Panc1 (cell line): ENCODE results near the gene TPGS2. TPM values are rescaled to one million over a fixed set of nuclear protein-coding genes. Genes with fewer than 3 reads are reported as not detected.

ENCODE experiments used
- ATAC-seq: fragments of 200-7000 bp; cut with Tn5 transposase; 2 replicates; pipeline ENCODE4 v1.9.1; 2020; ENCODE audit warnings: mild to moderate bottlenecking, moderate library complexity
- BruUV-seq: library from RNA; stranded (reverse); fragments of 400-500 nt; replicated peaks from 2 replicates; lab custom pipeline; 2021; lab: Mats Ljungman, UMichigan
- CTCF ChIA-PET: fragments of 300-600 bp; sonication (Branson Sonifier 250); formaldehyde crosslinking; loops from one replicate; lab custom pipeline; 2022; ENCODE audit warnings: antibody characterized with exemption; lab: Charles Lee
- POLR2A ChIA-PET: fragments of 300-600 bp; sonication (Branson Sonifier 250); formaldehyde crosslinking; loops from one replicate; lab custom pipeline; 2022; ENCODE audit warnings: antibody characterized with exemption; lab: Charles Lee
- DNase-seq: peaks from one replicate; pipeline ENCODE4 v3.0.0-alpha.2; 2010; ENCODE audit warnings: low read depth, low spot score
- H3K27ac ChIP-seq: 2 replicates; pipeline ENCODE4 v1.5.1; 2011; ENCODE audit warnings: mild to moderate bottlenecking, low read length, inconsistent platforms
- H3K27me3 ChIP-seq: fragments of 200-500 bp; sonication (Bioruptor generic); 2 replicates; pipeline ENCODE4 v1.6.0; 2014; ENCODE audit warnings: low read length, inconsistent platforms; ENCODE audit not compliant: control insufficient read depth, insufficient read depth
- H3K36me3 ChIP-seq: fragments of 200-500 bp; sonication (Bioruptor generic); 2 replicates; pipeline ENCODE4 v1.5.1; 2014; ENCODE audit warnings: inconsistent platforms, mild to moderate bottlenecking, low read length, moderate library complexity; ENCODE audit not compliant: control insufficient read depth, insufficient read depth
- H3K4me1 ChIP-seq: 2 replicates; pipeline ENCODE4 v1.5.1; 2011; ENCODE audit warnings: inconsistent platforms, mild to moderate bottlenecking, low read length, moderate library complexity; ENCODE audit not compliant: control insufficient read depth, insufficient read depth
- H3K4me3 ChIP-seq, 2 experiments: 2 replicates each; pipeline ENCODE4 v1.5.1; 2011 to 2012; ENCODE audit warnings: low read depth in 2 of 2, low read length in 2 of 2, mild to moderate bottlenecking in 2 of 2, inconsistent platforms in 1 of 2, moderate library complexity in 1 of 2
- H3K9me3 ChIP-seq: fragments of 200-500 bp; sonication (Bioruptor generic); 2 replicates; pipeline ENCODE4 v1.5.1; 2014; ENCODE audit warnings: low read depth, mild to moderate bottlenecking, inconsistent platforms, low read length, moderate library complexity; ENCODE audit not compliant: control insufficient read depth, insufficient read depth
- CTCF ChIP-seq: fragments of 450-650 bp; IDR thresholded peaks from 2 replicates; pipeline ENCODE4 v1.5.1; 2017; ENCODE audit warnings: mild to moderate bottlenecking
- POLR2AphosphoS5 ChIP-seq: IDR thresholded peaks from 2 replicates; pipeline ENCODE4 v1.6.1; 2012; ENCODE audit warnings: mild to moderate bottlenecking, low read depth, low read length, moderate library complexity
- REST ChIP-seq, 2 experiments: IDR thresholded peaks; 2 replicates each; pipeline ENCODE4 v1.6.1; 2011 to 2012; ENCODE audit warnings: low read depth in 2 of 2, control low read depth in 1 of 2, low read length in 1 of 2, mild to moderate bottlenecking in 1 of 2, moderate library complexity in 1 of 2; ENCODE audit not compliant: insufficient read depth in 1 of 2
- SIN3A ChIP-seq: IDR thresholded peaks from 2 replicates; pipeline ENCODE4 v1.6.1; 2012; ENCODE audit warnings: low read depth, mild to moderate bottlenecking, low read length, moderate library complexity, borderline replicate concordance; ENCODE audit not compliant: insufficient read depth
- TCF7L2 ChIP-seq: IDR thresholded peaks from 2 replicates; pipeline ENCODE4 v1.6.1; 2011; ENCODE audit warnings: mild to moderate bottlenecking, low read depth, low read length, inconsistent platforms
- in situ Hi-C: cut with HindIII; loops from 2 replicates; pipeline ENCODE4 v1.10.0; 2016; ENCODE audit warnings: low sequenced_read_pairs, low pct_unique_long_range_greater_than_20kb
- intact Hi-C: fragments of 100-400 bp; cut with micrococcal nuclease; formaldehyde crosslinking; loops from one replicate; pipeline ENCODE4 v1.10.0; 2022; ENCODE audit not compliant: unreplicated experiment
- total RNA-seq: library from RNA; stranded (reverse); gene quantifications from one replicate; pipeline ENCODE4 v1.2.1, GENCODE V29; 2021; ENCODE audit not compliant: unreplicated experiment

Gene TPGS2
- total RNA-seq, 1 experiment from 2014 or later = 98.7 TPM

GRCh38 chr18:36812678-36813077 lies 16.1 kb downstream of the TPGS2 start:
- no peaks in the 10 kb centered on the region for H3K4me1 ChIP-seq
- no peaks in the 10 kb centered on the region; the same call in none of the 2 replicates for H3K36me3 ChIP-seq
- ATAC-seq (no peak), DNase-seq (no peak)
- no TSS peak for BruUV-seq
- H3K27ac ChIP-seq = no peak overlapping the region
- no peak overlapping the region for H3K4me3 ChIP-seq
- H3K27me3 ChIP-seq = no peaks in the 10 kb centered on the region
- ChIA-PET POLR2A (no interaction called here), CTCF (no interaction called here)
- no peak for TF ChIP-seq TCF7L2
- no peak for TF ChIP-seq CTCF
- no peak for TF ChIP-seq REST (IDR thresholded peaks at IDR 0.05; ENCODE audit: insufficient read depth in 1 of 2, low read depth in 2 of 2, low read length in 1 of 2)
- TF ChIP-seq POLR2AphosphoS5 = no peak
- no peak for TF ChIP-seq SIN3A
- intact Hi-C loops (no loop called here), in situ Hi-C loops (no loop called here)
- no peaks in the 10 kb centered on the region for H3K9me3 ChIP-seq

- ATAC-seq (no peak), DNase-seq (no peak)
- no peak for TF ChIP-seq SIN3A
- TF ChIP-seq TCF7L2 = no peak
- TF ChIP-seq CTCF = no peak
- no peak for TF ChIP-seq POLR2AphosphoS5
- no peak for TF ChIP-seq REST (IDR thresholded peaks at IDR 0.05; ENCODE audit: insufficient read depth in 1 of 2, low read depth in 2 of 2, low read length in 1 of 2)
- Histone ChIP-seq H3K27me3 (no peaks in the 10 kb centered on the region), H3K4me3 (no peak overlapping the region), H3K27ac (no peak overlapping the region), H3K9me3 (no peaks in the 10 kb centered on the region), H3K36me3 (no peaks in the 10 kb centered on the region; the same call in none of the 2 replicates), H3K4me1 (no peaks in the 10 kb centered on the region)
- intact Hi-C loops (no loop called here), in situ Hi-C loops (no loop called here)
- ChIA-PET POLR2A (no interaction called here), CTCF (no interaction called here)
- no TSS peak for BruUV-seq
Observed at GRCh38 chr18:36811955-36812354, 16.8 kb downstream of the TPGS2 start.
